H9 (cell line): ENCODE data around the gene LEMD1. TPM values are rescaled to one million over a fixed set of nuclear protein-coding genes. Genes with fewer than 3 reads are reported as not detected.
A peak's percentile ranks its signal among the peaks of the same experiment; 100 is the strongest.
"Not testable (repeated sequence)": the region's sequence is repeated elsewhere in the genome, so short reads cannot be mapped to it uniquely, and the experiment has no call there.

ENCODE experiments used
- DNase-seq: peaks from one replicate; pipeline ENCODE4 v3.0.0-alpha.2; 2017
- H2AFZ ChIP-seq: one replicate; pipeline ENCODE4 v1.6.1; 2013; ENCODE audit warnings: mild to moderate bottlenecking, low read length, control low read depth, moderate library complexity
- H2AK5ac ChIP-seq: 2 replicates; pipeline ENCODE4 v1.6.1; 2013; ENCODE audit warnings: low read length, control low read depth, mixed read lengths; ENCODE audit not compliant: insufficient read length
- H2BK120ac ChIP-seq: one replicate; pipeline ENCODE4 v1.6.1; 2013; ENCODE audit warnings: low read depth, mild to moderate bottlenecking, low read length, control low read depth, inconsistent platforms; ENCODE audit not compliant: poor library complexity, severe bottlenecking
- H2BK12ac ChIP-seq: 2 replicates; pipeline ENCODE4 v1.6.1; 2013; ENCODE audit warnings: low read length, control low read depth, mixed read lengths, low read depth; ENCODE audit not compliant: insufficient read length
- H2BK15ac ChIP-seq: 2 replicates; pipeline ENCODE4 v1.6.1; 2013; ENCODE audit warnings: low read depth, low read length, control low read depth
- H2BK20ac ChIP-seq: one replicate; pipeline ENCODE4 v1.6.1; 2013; ENCODE audit warnings: low read depth, mild to moderate bottlenecking, low read length, control low read depth, inconsistent platforms; ENCODE audit not compliant: poor library complexity, severe bottlenecking
- H2BK5ac ChIP-seq: 2 replicates; pipeline ENCODE4 v1.6.1; 2013; ENCODE audit warnings: low read length, control low read depth, mixed read lengths; ENCODE audit not compliant: insufficient read length
- H3K14ac ChIP-seq: 2 replicates; pipeline ENCODE4 v1.6.1; 2013; ENCODE audit warnings: low read length, control low read depth; ENCODE audit not compliant: insufficient read depth
- H3K18ac ChIP-seq: 2 replicates; pipeline ENCODE4 v1.6.1; 2013; ENCODE audit warnings: low read depth, mild to moderate bottlenecking, mixed read lengths, low read length, control low read depth; ENCODE audit not compliant: insufficient read length
- H3K23ac ChIP-seq: 2 replicates; pipeline ENCODE4 v1.6.1; 2013; ENCODE audit warnings: low read length, control low read depth, mixed read lengths, low read depth; ENCODE audit not compliant: insufficient read length
- H3K23me2 ChIP-seq: 2 replicates; pipeline ENCODE4 v1.6.1; 2013; ENCODE audit warnings: low read depth, mild to moderate bottlenecking, mixed read lengths, low read length, control low read depth; ENCODE audit not compliant: insufficient read length, poor library complexity, severe bottlenecking
- H3K27ac ChIP-seq: 2 replicates; pipeline ENCODE4 v1.5.1; 2013; ENCODE audit warnings: low read length, control low read depth, mixed read lengths, low read depth; ENCODE audit not compliant: insufficient read length
- H3K27me3 ChIP-seq: 2 replicates; pipeline ENCODE4 v1.6.1; 2013; ENCODE audit warnings: low read length, control low read depth, inconsistent platforms; ENCODE audit not compliant: insufficient read depth
- H3K4ac ChIP-seq: 2 replicates; pipeline ENCODE4 v1.6.1; 2013; ENCODE audit warnings: low read depth, mild to moderate bottlenecking, control low read depth, inconsistent platforms, low read length, moderate library complexity
- H3K4me1 ChIP-seq: 2 replicates; pipeline ENCODE4 v1.6.1; 2013; ENCODE audit warnings: low read length, control low read depth, inconsistent platforms; ENCODE audit not compliant: insufficient read depth
- H3K4me2 ChIP-seq: 2 replicates; pipeline ENCODE4 v1.6.1; 2013; ENCODE audit warnings: low read length, control low read depth, mixed read lengths; ENCODE audit not compliant: insufficient read length, insufficient read depth
- H3K56ac ChIP-seq: 2 replicates; pipeline ENCODE4 v1.6.1; 2013; ENCODE audit warnings: low read depth, mild to moderate bottlenecking, mixed read lengths, low read length, control low read depth; ENCODE audit not compliant: insufficient read length
- H3K79me1 ChIP-seq: 2 replicates; pipeline ENCODE4 v1.6.1; 2013; ENCODE audit warnings: low read depth, mild to moderate bottlenecking, moderate library complexity, low read length, control low read depth, inconsistent platforms; ENCODE audit not compliant: insufficient read depth, poor library complexity, severe bottlenecking
- H3K79me2 ChIP-seq: 2 replicates; pipeline ENCODE4 v1.6.1; 2013; ENCODE audit warnings: low read length, control low read depth, inconsistent platforms; ENCODE audit not compliant: insufficient read depth
- H3K9ac ChIP-seq: 2 replicates; pipeline ENCODE4 v1.6.1; 2013; ENCODE audit warnings: low read length, control low read depth, mixed read lengths; ENCODE audit not compliant: insufficient read length; ENCODE audit errors: extremely low read depth
- H3K9me3 ChIP-seq: one replicate; pipeline ENCODE4 v1.6.1; 2013; ENCODE audit warnings: low read depth, low read length, inconsistent platforms; ENCODE audit not compliant: control insufficient read depth
- H3T11ph ChIP-seq: one replicate; pipeline ENCODE4 v1.6.1; 2013; ENCODE audit warnings: mild to moderate bottlenecking, low read length, control low read depth, inconsistent platforms
- H4K20me1 ChIP-seq: one replicate; pipeline ENCODE4 v1.6.1; 2013; ENCODE audit not compliant: control insufficient read depth, insufficient read length, insufficient read depth
- H4K5ac ChIP-seq: 2 replicates; pipeline ENCODE4 v1.6.1; 2013; ENCODE audit warnings: low read depth, mild to moderate bottlenecking, mixed read lengths, low read length, control low read depth; ENCODE audit not compliant: insufficient read length
- H4K8ac ChIP-seq: replicated peaks from 2 replicates; pipeline ENCODE4 v1.6.1; 2013; ENCODE audit warnings: low read length, control low read depth, mixed read lengths, low read depth; ENCODE audit not compliant: insufficient read length
- H4K91ac ChIP-seq: 2 replicates; pipeline ENCODE4 v1.6.1; 2013; ENCODE audit warnings: low read depth, mild to moderate bottlenecking, moderate library complexity, mixed read lengths, low read length, control low read depth; ENCODE audit not compliant: insufficient read length
- H3K27ac Mint-ChIP-seq, 3 experiments: 2 replicates in 2 of 3; 3 replicates in 1 of 3; pipeline ENCODE4 v1.8.0; 2020 to 2021; ENCODE audit warnings: mixed read lengths in 3 of 3, mild to moderate bottlenecking in 1 of 3, moderate library complexity in 1 of 3
- H3K27me3 Mint-ChIP-seq: 2 replicates; pipeline ENCODE4 v1.8.0; 2021; ENCODE audit warnings: low read depth, mild to moderate bottlenecking, moderate library complexity, mixed read lengths
- H3K36me3 Mint-ChIP-seq, 3 experiments: 2 replicates in 2 of 3; 3 replicates in 1 of 3; pipeline ENCODE4 v1.8.0; 2020 to 2021; ENCODE audit warnings: low read depth in 3 of 3, mixed read lengths in 3 of 3; ENCODE audit not compliant: insufficient read depth in 1 of 3
- H3K4me1 Mint-ChIP-seq, 2 experiments: 2 replicates each; pipeline ENCODE4 v1.8.0; 2020; ENCODE audit warnings: mixed read lengths in 2 of 2
- H3K4me3 Mint-ChIP-seq, 2 experiments: 2 replicates in 1 of 2; 3 replicates in 1 of 2; pipeline ENCODE4 v1.8.0; 2020 to 2021; ENCODE audit warnings: mild to moderate bottlenecking in 2 of 2, mixed read lengths in 2 of 2, moderate library complexity in 1 of 2
- H3K9me3 Mint-ChIP-seq, 2 experiments: 2 replicates in 1 of 2; 3 replicates in 1 of 2; pipeline ENCODE4 v1.8.0; 2020; ENCODE audit warnings: mild to moderate bottlenecking in 2 of 2, mixed read lengths in 2 of 2, moderate library complexity in 1 of 2
- CTCF ChIP-seq: fragments of 200-600 bp; sonication (generic); conservative IDR thresholded peaks from 3 replicates; pipeline ENCODE4 v1.8.0; 2021; ENCODE audit warnings: antibody characterized with exemption, mild to moderate bottlenecking
- WGBS: extraction: QIAGEN DNeasy Blood & Tissue Kit; methylation state at CpG from one replicate; pipeline ENCODE4 v1.1.7; 2013; ENCODE audit warnings: missing lambda C conversion rate, low lambda C conversion rate, mixed read lengths; ENCODE audit not compliant: insufficient read length; ENCODE audit errors: extremely low coverage; 5-methylcytosine and 5-hydroxymethylcytosine counted together
- total RNA-seq: library from RNA; stranded (reverse); gene quantifications from 2 replicates; pipeline ENCODE4 v1.2.1, GENCODE V29; 2021

The LEMD1 gene
- total RNA-seq, 1 experiment from 2014 or later, result 11.8 TPM

GRCh38 chr1:205365945-205366463 is 55.9 kb downstream of the LEMD1 start:
- H3K36me3 Mint-ChIP-seq, result no peaks in the 10 kb centered on the region
- H3K27ac ChIP-seq, result no peak overlapping the region
- H3K4me3 Mint-ChIP-seq, result no peak overlapping the region
- H3K9ac ChIP-seq, result no peak overlapping the region
- H3K4me1 Mint-ChIP-seq, result peaks cover 3 to 11% of the 10 kb centered on the region in 2 experiments
- H3K27me3 Mint-ChIP-seq, result no peaks in the 10 kb centered on the region; the same call in none of the 2 replicates
- H3K4me1 ChIP-seq, result no peaks in the 10 kb centered on the region
- no peak overlapping the region for H3K14ac ChIP-seq
- no peak overlapping the region for H4K91ac ChIP-seq
- H3K18ac ChIP-seq, result no peak overlapping the region
- no peak overlapping the region for H2AFZ ChIP-seq
- no peak overlapping the region for H3K4me2 ChIP-seq
- H4K5ac ChIP-seq, result no peak overlapping the region
- H3K79me2 ChIP-seq, result no peaks in the 10 kb centered on the region
- no peak overlapping the region for H3K23ac ChIP-seq
- H2BK15ac ChIP-seq, result no peak overlapping the region
- H3T11ph ChIP-seq, result no peak overlapping the region
- no peak for TF ChIP-seq CTCF
- H3K27me3 ChIP-seq, result no peaks in the 10 kb centered on the region
- no peak overlapping the region for H2BK120ac ChIP-seq
- H2BK5ac ChIP-seq, result no peak overlapping the region
- no peaks in the 10 kb centered on the region for H3K23me2 ChIP-seq
- H4K8ac ChIP-seq, result no peak overlapping the region
- no peak overlapping the region for H2AK5ac ChIP-seq
- peak; percentile 20 for DNase-seq
- H4K20me1 ChIP-seq, result no peaks in the 10 kb centered on the region
- H3K56ac ChIP-seq, result no peak overlapping the region
- H2BK20ac ChIP-seq, result no peak overlapping the region
- H3K4ac ChIP-seq, result no peak overlapping the region
- no peaks in the 10 kb centered on the region for H3K9me3 ChIP-seq
- H2BK12ac ChIP-seq, result no peak overlapping the region
- H3K27ac Mint-ChIP-seq, result peak overlapping the region in 1 of 3 experiments; percentile 19; a peak in 1 of 7 replicates
- H3K79me1 ChIP-seq, result no peaks in the 10 kb centered on the region
- WGBS, result no CpG with 5 or more reads among the region's 8 CpGs
- no peaks in the 10 kb centered on the region for H3K9me3 Mint-ChIP-seq

- H2BK15ac ChIP-seq, H3K79me1 ChIP-seq, H3K27ac Mint-ChIP-seq, H3K23ac ChIP-seq, H3K27ac ChIP-seq, H3K56ac ChIP-seq, H3K4me3 Mint-ChIP-seq, H3K36me3 Mint-ChIP-seq, DNase-seq, H3K79me2 ChIP-seq, H3K14ac ChIP-seq, H3K9ac ChIP-seq, H4K5ac ChIP-seq, H3K9me3 Mint-ChIP-seq, H3K27me3 Mint-ChIP-seq, H3K4ac ChIP-seq, H2BK12ac ChIP-seq, H2BK120ac ChIP-seq, H3K23me2 ChIP-seq, H2AFZ ChIP-seq, H3T11ph ChIP-seq, H3K27me3 ChIP-seq, H2BK5ac ChIP-seq, H3K4me1 ChIP-seq, H3K9me3 ChIP-seq, H4K8ac ChIP-seq, H2AK5ac ChIP-seq, H3K18ac ChIP-seq, H3K4me2 ChIP-seq, H4K91ac ChIP-seq, H2BK20ac ChIP-seq, H4K20me1 ChIP-seq: not testable (repeated sequence)
- peaks cover 9 to 19% of the 10 kb centered on the region in 2 experiments for H3K4me1 Mint-ChIP-seq
- no CpG with 5 or more reads among the region's 8 CpGs for WGBS
Observed at GRCh38 chr1:205365086-205365485, 56.8 kb downstream of the LEMD1 start.
